ENCODE data around the gene GALNT9. TPM values are rescaled to one million over a fixed set of nuclear protein-coding genes. Genes with fewer than 3 reads are reported as not detected.

GALNT9 gene
- total and polyA plus RNA-seq, 2 donors (not counting 1 experiment from before 2014, with no cell fraction given) = 0.71 to 2.4 TPM

- CTCF ChIA-PET = no interaction called here
- Mint-ChIP-seq H3K27ac (no peak overlapping the region), H3K4me3 (no peak overlapping the region), H3K9me3 (ENCODE audit: insufficient read depth) (no peaks in the 10 kb centered on the region), H3K27me3 (peaks cover 30% of the 10 kb centered on the region), H3K4me1 (peaks cover 17% of the 10 kb centered on the region)
- Histone ChIP-seq H3K36me3 (replicated peaks in 1 of 2; ENCODE audit: control extremely low read depth in 1 of 2, control insufficient read depth in 1 of 2, extremely low read depth in 1 of 2, insufficient read depth in 2 of 2, low read length in 1 of 2) (no peaks in the 10 kb centered on the region), H3K79me2 (ENCODE audit: control insufficient read depth, insufficient read depth, low read length) (no peaks in the 10 kb centered on the region), H3K4me3 (ENCODE audit: control extremely low read depth in 1 of 5, extremely low read depth in 1 of 5, insufficient read depth in 1 of 5, low read depth in 2 of 5, low read length in 4 of 5) (no peak overlapping the region), H2AFZ (ENCODE audit: insufficient read depth, low read depth, low read length, poor library complexity, severe bottlenecking) (no peak overlapping the region), H3K4me1 (ENCODE audit: control insufficient read depth in 2 of 2, insufficient read depth in 2 of 2, low read length in 2 of 2) (peaks cover 12% of the 10 kb centered on the region in 2 donors), H3K27ac (ENCODE audit: low read length in 2 of 2) (no peak overlapping the region), H3K9me3 (ENCODE audit: control extremely low read depth in 1 of 3, control insufficient read depth in 2 of 3, insufficient read depth in 1 of 3, low read length in 2 of 3) (peaks cover 0 to 5% (median 0%) of the 10 kb centered on the region in 3 donors), H4K20me1 (ENCODE audit: control insufficient read depth, insufficient read depth, low read length, poor library complexity, severe bottlenecking) (no peaks in the 10 kb centered on the region), H3K4me2 (replicated peaks; ENCODE audit: low read depth, low read length, poor library complexity, severe bottlenecking) (no peak overlapping the region), H3K27me3 (replicated peaks in 1 of 4; ENCODE audit: control extremely low read depth in 1 of 4, control insufficient read depth in 3 of 4, insufficient read depth in 4 of 4, low read length in 3 of 4) (peaks cover 0 to 42% (median 5%) of the 10 kb centered on the region in 4 experiments), H3K9ac (ENCODE audit: low read length) (no peak overlapping the region)
- ATAC-seq (ENCODE audit: low read depth) (no peak), DNase-seq (no peak)
- POLR2A ChIA-PET = no interaction called here
- TF ChIP-seq CTCF (IDR thresholded peaks at IDR 0.05) = no peak
- TF ChIP-seq EZH2 (IDR thresholded peaks at IDR 0.05; ENCODE audit: borderline replicate concordance, insufficient read depth, low read depth, low read length, poor library complexity, severe bottlenecking) = no peak
- WGBS (ENCODE audit: insufficient coverage) = 84% methylated on average over 17 of the region's 19 CpGs
- intact Hi-C loops (cut with micrococcal nuclease) = no loop called here
Measured at GRCh38 chr12:132176385-132176919, 152.9 kb downstream of the GALNT9 start.

GRCh38 chr12:132175496-132176384 is 153.6 kb downstream of the GALNT9 start:
- Mint-ChIP-seq H3K4me1 (peaks cover 17% of the 10 kb centered on the region), H3K4me3 (no peak overlapping the region), H3K27me3 (peaks cover 30% of the 10 kb centered on the region), H3K27ac (no peak overlapping the region), H3K9me3 (ENCODE audit: insufficient read depth) (no peaks in the 10 kb centered on the region)
- Histone ChIP-seq H2AFZ (ENCODE audit: insufficient read depth, low read depth, low read length, poor library complexity, severe bottlenecking) (no peak overlapping the region), H3K27ac (ENCODE audit: low read length in 2 of 2) (no peak overlapping the region), H3K36me3 (replicated peaks in 1 of 2; ENCODE audit: control extremely low read depth in 1 of 2, control insufficient read depth in 1 of 2, extremely low read depth in 1 of 2, insufficient read depth in 2 of 2, low read length in 1 of 2) (no peaks in the 10 kb centered on the region), H3K4me1 (ENCODE audit: control insufficient read depth in 2 of 2, insufficient read depth in 2 of 2, low read length in 2 of 2) (peaks cover 12% of the 10 kb centered on the region in 2 donors), H3K9ac (ENCODE audit: low read length) (no peak overlapping the region), H4K20me1 (ENCODE audit: control insufficient read depth, insufficient read depth, low read length, poor library complexity, severe bottlenecking) (no peaks in the 10 kb centered on the region), H3K79me2 (ENCODE audit: control insufficient read depth, insufficient read depth, low read length) (no peaks in the 10 kb centered on the region), H3K4me3 (ENCODE audit: control extremely low read depth in 1 of 5, extremely low read depth in 1 of 5, insufficient read depth in 1 of 5, low read depth in 2 of 5, low read length in 4 of 5) (no peak overlapping the region), H3K27me3 (replicated peaks in 1 of 4; ENCODE audit: control extremely low read depth in 1 of 4, control insufficient read depth in 3 of 4, insufficient read depth in 4 of 4, low read length in 3 of 4) (peaks cover 0 to 44% (median 5%) of the 10 kb centered on the region in 4 experiments), H3K9me3 (ENCODE audit: control extremely low read depth in 1 of 3, control insufficient read depth in 2 of 3, insufficient read depth in 1 of 3, low read length in 2 of 3) (no peaks in the 10 kb centered on the region), H3K4me2 (replicated peaks; ENCODE audit: low read depth, low read length, poor library complexity, severe bottlenecking) (no peak overlapping the region)
- POLR2A ChIA-PET = no interaction called here
- intact Hi-C loops (cut with micrococcal nuclease) = no loop called here
- no peak for TF ChIP-seq CTCF (IDR thresholded peaks at IDR 0.05)
- no peak for TF ChIP-seq EZH2 (IDR thresholded peaks at IDR 0.05; ENCODE audit: borderline replicate concordance, insufficient read depth, low read depth, low read length, poor library complexity, severe bottlenecking)
- CTCF ChIA-PET = no interaction called here
- no peak for DNase-seq
- WGBS (ENCODE audit: insufficient coverage) = 89% methylated on average over 30 of the region's 35 CpGs
- ATAC-seq (ENCODE audit: low read depth) = no peak

All from B cell (primary cell).